SHP77 (cell line): ENCODE measurements around the gene GFOD1.

Experiments
- DNase-seq, 2 experiments: peaks; one replicate each; lab custom pipeline; 2025; lab: John Stamatoyannopoulos, UW

The GFOD1 gene

DNA sequence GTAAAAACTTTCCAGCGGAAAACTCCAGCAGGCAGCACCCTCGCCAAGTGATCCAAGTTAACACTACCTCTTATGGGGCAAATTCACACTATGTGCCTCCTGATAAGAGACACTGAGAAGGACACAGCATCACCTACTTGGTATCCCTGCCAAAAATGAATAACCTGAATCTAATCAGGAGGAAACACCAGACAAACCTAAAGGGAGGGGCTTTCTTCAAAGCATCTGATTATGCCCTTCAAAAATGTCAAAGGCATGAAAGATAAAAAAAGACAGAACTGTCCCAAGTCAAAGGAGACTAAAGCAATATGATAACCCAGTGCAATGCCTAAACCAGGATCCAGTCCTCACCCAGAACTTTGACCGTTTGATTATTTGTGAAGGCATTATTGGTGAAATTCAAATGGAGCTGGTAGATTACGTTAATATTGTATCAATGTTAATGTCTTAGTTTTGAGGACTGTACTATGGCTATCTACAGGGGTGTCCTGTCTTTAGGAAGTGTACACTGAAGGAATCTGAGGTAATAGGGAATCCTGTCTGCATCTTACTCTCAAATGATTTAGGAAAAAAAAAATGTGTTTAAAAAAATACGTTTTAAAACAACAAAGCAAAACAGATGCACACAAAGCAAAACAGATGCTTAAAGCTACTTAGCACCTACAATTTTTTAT lies 167.4 kb downstream of the GFOD1 start:
- no peak for DNase-seq

DNA sequence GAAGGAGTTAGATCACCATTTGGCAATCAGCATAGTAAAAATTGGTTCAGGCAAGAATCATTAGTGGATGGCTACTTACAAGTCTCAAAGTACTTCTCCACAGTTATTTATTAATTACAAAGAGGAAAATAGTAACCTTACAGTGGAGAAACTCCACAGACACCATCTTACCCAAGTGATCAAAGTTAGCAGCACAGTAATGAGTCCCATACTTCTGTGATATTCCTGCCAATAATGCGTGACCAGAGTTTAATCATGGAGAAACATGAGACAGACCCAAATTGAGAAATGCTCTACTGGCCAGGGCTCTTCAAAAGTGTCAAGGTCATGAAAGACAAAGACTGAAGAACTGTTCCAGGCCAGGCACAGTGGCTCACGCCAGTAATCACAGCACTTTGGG lies 168.6 kb downstream of the GFOD1 start:
- no peak for DNase-seq

DNA sequence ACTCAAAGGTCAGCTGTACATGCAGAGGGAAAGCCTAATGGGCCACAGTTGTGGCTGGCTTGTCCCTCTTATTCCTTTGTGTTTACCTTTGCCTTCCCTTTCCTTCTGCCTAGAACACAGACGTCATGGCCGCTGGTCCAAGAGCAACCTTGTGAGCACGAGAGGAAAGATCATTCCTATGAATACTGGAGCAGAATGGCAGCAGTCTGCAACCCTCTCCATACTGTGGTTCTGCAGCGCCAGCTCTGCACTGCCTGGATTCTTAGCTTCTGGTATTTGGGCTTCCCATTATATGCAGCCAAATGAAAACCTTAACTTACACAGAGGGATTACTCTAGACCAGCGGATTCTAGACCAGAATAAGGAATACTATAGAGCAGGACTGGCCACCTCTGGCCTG lies 171.5 kb downstream of the GFOD1 start:
- DNase-seq = no peak

DNA sequence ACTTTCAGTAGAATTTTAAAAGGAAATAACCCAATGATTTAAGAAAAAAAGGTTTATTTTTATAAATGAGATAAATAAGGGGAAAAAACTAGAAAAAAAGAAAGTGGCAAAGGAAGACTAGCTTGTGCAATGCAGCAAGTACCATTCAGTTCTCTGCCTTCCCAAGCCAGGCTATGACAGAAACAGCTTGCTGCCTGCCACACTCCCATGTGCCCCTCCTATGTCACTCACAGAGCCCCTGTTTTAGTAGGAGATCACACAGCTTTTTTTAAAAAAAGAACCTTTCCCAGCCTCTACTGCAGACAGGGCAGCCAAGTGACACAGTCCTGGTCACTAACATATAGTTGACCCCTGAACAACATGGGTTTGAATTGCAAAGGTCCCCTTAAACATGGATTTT lies 172.6 kb downstream of the GFOD1 start:
- DNase-seq = no peak

DNA sequence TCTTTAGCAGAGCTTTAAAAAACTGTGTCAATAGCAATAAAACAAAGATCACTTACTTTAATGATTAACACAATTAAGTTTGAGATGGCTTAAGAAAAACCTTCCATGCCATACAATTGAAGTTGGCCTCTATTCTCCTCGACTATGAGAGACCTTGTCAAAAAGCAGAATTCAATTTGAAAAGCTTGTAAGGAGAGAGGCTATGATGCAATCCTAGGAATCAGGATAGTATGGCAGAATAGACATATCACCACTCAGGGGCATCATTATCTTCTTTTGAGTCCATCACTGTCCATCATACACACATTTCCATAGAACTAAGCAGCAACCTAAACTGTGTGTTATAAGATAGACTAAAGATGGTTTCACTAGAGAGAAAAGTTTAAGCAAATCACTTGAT lies 176.2 kb downstream of the GFOD1 start:
- DNase-seq = no peak

DNA sequence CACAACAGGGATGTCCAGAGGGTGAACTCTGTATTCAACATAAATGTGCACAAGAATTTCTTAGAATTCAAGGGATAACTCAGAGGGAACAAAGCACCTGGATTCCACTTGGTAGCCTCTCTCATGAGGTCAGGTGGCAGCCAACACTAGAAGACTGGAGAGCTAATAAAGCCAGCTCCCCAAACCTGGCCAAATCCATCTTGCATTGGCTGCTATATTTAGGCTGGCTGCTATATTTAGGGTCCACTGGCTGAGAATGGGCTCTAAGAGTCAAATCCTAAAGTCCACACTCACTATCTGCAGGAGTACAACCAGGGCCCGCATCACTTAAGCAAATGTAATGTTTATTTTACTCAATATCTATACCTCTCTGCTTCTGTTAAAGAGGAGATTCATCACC lies 179.1 kb downstream of the GFOD1 start:
- no peak for DNase-seq
